Measurements from ENCODE around the gene SLCO2A1. TPM values are rescaled to one million over a fixed set of nuclear protein-coding genes. Genes with fewer than 3 reads are reported as not detected.

The SLCO2A1 gene
- total RNA-seq, 1 donor from 2014 or later = 0.33 TPM

DNA sequence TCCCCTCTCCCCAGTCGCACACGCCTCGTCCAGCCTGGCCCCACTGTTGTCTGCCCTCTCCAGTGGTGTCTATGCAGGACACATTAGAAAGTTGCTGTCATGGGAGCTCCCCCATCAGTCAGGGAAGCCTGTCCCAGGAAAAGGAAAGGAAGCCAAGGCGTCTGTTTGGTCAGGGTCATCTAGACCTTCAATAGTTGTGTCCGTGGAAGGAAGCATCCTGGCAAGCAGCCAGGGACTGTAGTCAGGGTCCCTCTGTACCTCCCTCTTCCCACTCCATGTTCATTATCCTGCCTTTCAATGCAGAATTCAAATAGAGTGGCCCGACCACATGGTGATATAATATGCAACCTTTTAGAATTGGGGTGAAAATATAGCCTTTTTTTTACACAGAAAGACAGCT, 73.4 kb downstream of the SLCO2A1 start:
- H3K4me1 Mint-ChIP-seq = no peaks in the 10 kb centered on the region
- H3K27ac Mint-ChIP-seq (ENCODE audit: unreplicated experiment) = no peak overlapping the region
- no peaks in the 10 kb centered on the region for H3K36me3 Mint-ChIP-seq (ENCODE audit: low read depth)
- DNase-seq (ENCODE audit: low read depth, low spot score) = no peak
- peaks cover 9% of the 10 kb centered on the region for H3K9me3 Mint-ChIP-seq
- H3K4me3 Mint-ChIP-seq = no peak overlapping the region
- TF ChIP-seq, protein P1, sequence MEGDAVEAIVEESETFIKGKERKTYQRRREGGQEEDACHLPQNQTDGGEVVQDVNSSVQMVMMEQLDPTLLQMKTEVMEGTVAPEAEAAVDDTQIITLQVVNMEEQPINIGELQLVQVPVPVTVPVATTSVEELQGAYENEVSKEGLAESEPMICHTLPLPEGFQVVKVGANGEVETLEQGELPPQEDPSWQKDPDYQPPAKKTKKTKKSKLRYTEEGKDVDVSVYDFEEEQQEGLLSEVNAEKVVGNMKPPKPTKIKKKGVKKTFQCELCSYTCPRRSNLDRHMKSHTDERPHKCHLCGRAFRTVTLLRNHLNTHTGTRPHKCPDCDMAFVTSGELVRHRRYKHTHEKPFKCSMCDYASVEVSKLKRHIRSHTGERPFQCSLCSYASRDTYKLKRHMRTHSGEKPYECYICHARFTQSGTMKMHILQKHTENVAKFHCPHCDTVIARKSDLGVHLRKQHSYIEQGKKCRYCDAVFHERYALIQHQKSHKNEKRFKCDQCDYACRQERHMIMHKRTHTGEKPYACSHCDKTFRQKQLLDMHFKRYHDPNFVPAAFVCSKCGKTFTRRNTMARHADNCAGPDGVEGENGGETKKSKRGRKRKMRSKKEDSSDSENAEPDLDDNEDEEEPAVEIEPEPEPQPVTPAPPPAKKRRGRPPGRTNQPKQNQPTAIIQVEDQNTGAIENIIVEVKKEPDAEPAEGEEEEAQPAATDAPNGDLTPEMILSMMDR (conservative IDR thresholded peaks at IDR 0.05) = no peak
- H3K27me3 Mint-ChIP-seq (ENCODE audit: low read depth) = no peaks in the 10 kb centered on the region

DNA sequence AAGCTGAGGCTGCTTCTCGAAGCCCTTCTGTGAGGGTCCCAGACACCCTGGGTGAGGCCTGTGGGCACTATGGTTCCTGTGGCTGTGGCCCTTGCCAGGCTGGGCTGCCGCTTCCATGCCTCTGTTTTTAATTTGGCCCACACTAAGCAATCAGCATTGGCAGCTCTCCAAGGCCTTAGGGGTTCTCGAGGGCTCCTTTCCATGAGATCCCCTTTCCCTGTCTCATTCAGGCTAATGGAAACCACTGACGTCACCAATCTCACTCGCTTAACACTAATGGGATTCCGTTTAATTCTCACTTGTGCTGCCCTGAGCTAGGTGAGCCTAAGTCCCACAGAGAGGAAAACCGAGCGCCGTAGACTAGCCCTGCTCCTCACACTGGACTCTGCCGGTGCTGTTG, 73.8 kb downstream of the SLCO2A1 start:
- H3K4me3 Mint-ChIP-seq = no peak overlapping the region
- H3K27me3 Mint-ChIP-seq (ENCODE audit: low read depth) = no peaks in the 10 kb centered on the region
- no peaks in the 10 kb centered on the region for H3K36me3 Mint-ChIP-seq (ENCODE audit: low read depth)
- TF ChIP-seq, protein P1 (conservative IDR thresholded peaks at IDR 0.05) = no peak
- no peaks in the 10 kb centered on the region for H3K4me1 Mint-ChIP-seq
- H3K9me3 Mint-ChIP-seq = peaks cover 9% of the 10 kb centered on the region
- H3K27ac Mint-ChIP-seq (ENCODE audit: unreplicated experiment) = no peak overlapping the region
- no peak for DNase-seq (ENCODE audit: low read depth, low spot score)

DNA sequence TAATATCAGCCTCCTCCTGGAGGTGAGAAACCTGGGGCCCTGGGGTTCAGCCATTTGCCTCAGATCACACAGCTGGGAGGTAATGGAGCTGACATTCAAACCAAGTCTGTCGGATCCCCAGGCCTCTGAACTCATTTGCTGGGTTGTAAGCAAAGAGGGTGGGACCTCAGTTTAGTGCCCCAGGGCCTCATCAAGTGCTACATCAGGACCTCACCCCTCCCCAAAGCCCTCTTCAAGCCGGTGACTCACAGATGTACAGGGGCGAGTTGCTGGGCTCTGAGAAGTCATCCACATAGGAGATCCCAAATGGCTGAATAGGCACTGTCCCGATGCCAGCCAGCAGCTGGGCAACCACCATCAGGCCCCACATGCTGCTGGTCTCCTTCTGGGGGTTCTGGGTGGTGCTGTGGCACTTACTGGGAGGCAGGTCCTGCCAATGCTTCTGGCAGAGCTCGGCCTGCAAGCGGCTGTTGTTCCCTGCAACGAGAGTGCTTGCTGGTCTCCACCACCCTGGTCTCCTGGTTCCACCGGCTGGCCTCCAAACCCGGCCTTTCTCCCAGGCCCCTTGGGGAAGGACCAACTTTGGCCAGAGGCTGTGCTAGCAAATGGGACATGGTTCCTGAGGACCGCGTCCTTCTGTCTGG, 74.9 kb downstream of the SLCO2A1 start:
- no peak overlapping the region for H3K4me3 Mint-ChIP-seq
- H3K27me3 Mint-ChIP-seq (ENCODE audit: low read depth) = no peaks in the 10 kb centered on the region
- H3K36me3 Mint-ChIP-seq (ENCODE audit: low read depth) = no peaks in the 10 kb centered on the region
- H3K4me1 Mint-ChIP-seq = no peaks in the 10 kb centered on the region
- TF ChIP-seq, protein P1 (conservative IDR thresholded peaks at IDR 0.05) = no peak
- H3K27ac Mint-ChIP-seq (ENCODE audit: unreplicated experiment) = no peak overlapping the region
- DNase-seq (ENCODE audit: low read depth, low spot score) = no peak
- peaks cover 6% of the 10 kb centered on the region for H3K9me3 Mint-ChIP-seq

DNA sequence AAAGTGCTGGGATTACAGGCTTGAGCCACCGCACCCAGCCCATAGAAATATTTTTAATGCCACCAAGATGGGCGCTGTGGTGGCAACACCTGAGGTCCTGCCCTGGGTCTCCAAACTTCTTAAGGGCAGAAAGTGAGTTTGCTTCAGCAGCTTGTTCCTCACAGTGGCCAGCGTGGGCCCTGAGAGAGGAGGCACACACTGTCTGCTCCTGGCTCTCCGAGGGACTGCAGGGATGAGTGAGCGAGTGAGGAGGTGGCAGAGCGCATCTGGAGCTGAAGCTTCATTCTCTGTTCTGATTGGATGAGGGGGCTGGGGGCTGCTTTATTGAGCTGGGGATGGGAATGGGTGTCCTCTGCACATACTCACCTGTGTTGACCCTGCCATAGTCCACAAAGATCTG, 76.4 kb downstream of the SLCO2A1 start:
- H3K36me3 Mint-ChIP-seq (ENCODE audit: low read depth) = no peaks in the 10 kb centered on the region
- H3K4me3 Mint-ChIP-seq = no peak overlapping the region
- no peak for DNase-seq (ENCODE audit: low read depth, low spot score)
- TF ChIP-seq, protein P1 (conservative IDR thresholded peaks at IDR 0.05) = no peak
- H3K27ac Mint-ChIP-seq (ENCODE audit: unreplicated experiment) = no peak overlapping the region
- peaks cover 6% of the 10 kb centered on the region for H3K9me3 Mint-ChIP-seq
- no peaks in the 10 kb centered on the region for H3K27me3 Mint-ChIP-seq (ENCODE audit: low read depth)
- no peaks in the 10 kb centered on the region for H3K4me1 Mint-ChIP-seq

DNA sequence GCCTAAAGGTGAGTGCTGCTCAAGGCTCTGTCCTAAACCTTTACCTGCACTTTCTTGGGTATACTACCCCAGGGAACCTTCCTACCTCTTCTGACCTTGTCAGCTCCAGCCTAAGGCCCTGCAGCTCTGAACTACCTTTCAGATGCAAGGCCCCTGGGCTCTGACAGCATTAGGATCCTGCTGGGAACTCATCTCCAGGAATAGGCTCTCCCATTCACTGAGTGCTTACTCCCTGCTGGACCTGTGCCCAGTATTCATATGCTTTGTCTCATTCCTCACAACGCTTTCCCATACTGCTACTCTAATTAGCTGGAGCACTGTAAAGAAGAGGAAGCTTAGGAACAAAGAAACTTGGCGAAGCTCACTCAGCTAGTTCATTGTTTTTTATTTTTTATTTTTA, 80.3 kb downstream of the SLCO2A1 start:
- H3K27me3 Mint-ChIP-seq (ENCODE audit: low read depth) = peaks cover 2% of the 10 kb centered on the region

More for the DNA sequence above, 80.3 kb downstream of the SLCO2A1 start:
- no peaks in the 10 kb centered on the region for H3K36me3 Mint-ChIP-seq (ENCODE audit: low read depth)
- TF ChIP-seq, protein P1 (conservative IDR thresholded peaks at IDR 0.05) = no peak
- no peaks in the 10 kb centered on the region for H3K4me1 Mint-ChIP-seq
- peaks cover 6% of the 10 kb centered on the region for H3K9me3 Mint-ChIP-seq
- no peak overlapping the region for H3K4me3 Mint-ChIP-seq
- no peak overlapping the region for H3K27ac Mint-ChIP-seq (ENCODE audit: unreplicated experiment)
- no peak for DNase-seq (ENCODE audit: low read depth, low spot score)

Measured in neural crest cell (in vitro differentiated cells).